Testis (tissue), 2 donors: ENCODE data around the gene OLFM1.

Experiments
- CTCF ChIP-seq, 3 experiments: fragments of 450-650 bp in 2 of 3; fragments of 200-600 bp in 1 of 3; sonication (generic) in 1 of 3; IDR thresholded peaks; one replicate each; pipeline ENCODE4 v1.5.1; 2016 to 2019; ENCODE audit warnings: antibody characterized with exemption in 3 of 3, mild to moderate bottlenecking in 2 of 3, moderate library complexity in 1 of 3
- POLR2A ChIP-seq: fragments of 450-650 bp; IDR thresholded peaks from one replicate; pipeline ENCODE4 v1.6.1; 2017; ENCODE audit warnings: antibody characterized with exemption, mild to moderate bottlenecking, moderate library complexity

- no peak for TF ChIP-seq CTCF (IDR thresholded peaks at IDR 0.05)
- no peak for TF ChIP-seq POLR2A
Observed at GRCh38 chr9:135069558-135070197, 17.8 kb upstream of the OLFM1 start.
